ENCODE measurements around the gene RBP7. TPM values are rescaled to one million over a fixed set of nuclear protein-coding genes. Genes with fewer than 3 reads are reported as not detected.

RBP7 gene
- total RNA-seq, 1 donor from 2014 or later: 0.26 TPM

GRCh38 chr1:10065344-10065685 lies 68.3 kb downstream of the RBP7 start:
- Histone ChIP-seq H3K36me3 (ENCODE audit: control insufficient read depth, insufficient read depth, low read length) (no peaks in the 10 kb centered on the region), H3K27me3 (ENCODE audit: control insufficient read depth, insufficient read depth, low read length) (no peaks in the 10 kb centered on the region), H3K4me3 (ENCODE audit: low read depth, low read length) (no peak overlapping the region)
- DNase-seq (ENCODE audit: low read depth) (no peak), FAIRE-seq (no peak)
- TF ChIP-seq CTCF (IDR thresholded peaks at IDR 0.05; ENCODE audit: insufficient read depth, low read length, severe bottlenecking): no peak

Other genes with a start within 250 kb of the RBP7 start
- 131 and 142 TPM in 2 replicates for gene CLSTN1, start 173.3 kb upstream of the RBP7 start, total RNA-seq
- gene CTNNBIP1, start 87.0 kb upstream of the RBP7 start, total RNA-seq: 107 and 181 TPM in 2 replicates
- gene LZIC, start 53.8 kb upstream of the RBP7 start, total RNA-seq: 32.1 and 37.8 TPM in 2 replicates
- 13.2 and 15.1 TPM in 2 replicates for gene NMNAT1, start 53.8 kb upstream of the RBP7 start, total RNA-seq
- 14.7 and 17.5 TPM in 2 replicates for gene UBE4B, start 35.7 kb downstream of the RBP7 start, total RNA-seq
- 18.2 and 27.4 TPM in 2 replicates for gene KIF1B, start 213.3 kb downstream of the RBP7 start, total RNA-seq

All from bronchial epithelial cell (primary cell).